ENCODE measurements around the gene OR2AP1. TPM values are rescaled to one million over a fixed set of nuclear protein-coding genes. Genes with fewer than 3 reads are reported as not detected.

The OR2AP1 gene
- total RNA-seq, 2 donors from 2014 or later, result not detected

Other genes with a start within 250 kb of the OR2AP1 start
- not detected for gene OR6C3, start 241.7 kb upstream of the OR2AP1 start, total RNA-seq
- not detected for gene OR6C75, start 209.5 kb upstream of the OR2AP1 start, total RNA-seq
- not detected for gene OR6C65, start 171.9 kb upstream of the OR2AP1 start, total RNA-seq
- not detected for gene OR6C76, start 146.2 kb upstream of the OR2AP1 start, total RNA-seq
- not detected for gene OR6C2, start 128.4 kb upstream of the OR2AP1 start, total RNA-seq
- not detected for gene OR6C70, start 102.3 kb upstream of the OR2AP1 start, total RNA-seq
- not detected for gene OR6C68, start 80.1 kb upstream of the OR2AP1 start, total RNA-seq
- gene OR6C4, start 22.9 kb upstream of the OR2AP1 start, total RNA-seq, result not detected
- gene OR10P1, start 64.4 kb downstream of the OR2AP1 start, total RNA-seq, result not detected
- 10 to 100 TPM in 1 of 2 donors, 1 to 10 TPM in 1; 4.0 to 11.9 TPM for gene ITGA7, start 135.4 kb downstream of the OR2AP1 start, total RNA-seq
- 100 to 1,000 TPM; 116 to 118 TPM for gene BLOC1S1, start 143.6 kb downstream of the OR2AP1 start, total RNA-seq
- gene RDH5, start 147.9 kb downstream of the OR2AP1 start, total RNA-seq, result 10 to 100 TPM in 1 of 2 donors, 1 to 10 TPM in 1; 6.4 to 13.3 TPM
- gene CD63, start 156.5 kb downstream of the OR2AP1 start, total RNA-seq, result 100 to 1,000 TPM; 129 to 180 TPM
- gene GDF11, start 170.7 kb downstream of the OR2AP1 start, total RNA-seq, result 10 to 100 TPM in 1 of 2 donors, 1 to 10 TPM in 1; 5.9 to 12.0 TPM
- gene SARNP, start 245.3 kb downstream of the OR2AP1 start, total RNA-seq, result 100 to 1,000 TPM in 1 of 2 donors, 10 to 100 TPM in 1; 95.0 to 101 TPM
- gene ORMDL2, start 245.6 kb downstream of the OR2AP1 start, total RNA-seq, result 10 to 100 TPM; 27.0 to 35.2 TPM